Amniotic epithelial cell (primary cell): Measurements from ENCODE around the gene ITGB8.
"Not testable (repeated sequence)": the region's sequence is repeated elsewhere in the genome, so short reads cannot be mapped to it uniquely, and the experiment has no call there.

Source experiments
- DNase-seq: peaks from one replicate; pipeline ENCODE4 v3.0.0-alpha.2; 2010; ENCODE audit warnings: low read depth

Gene ITGB8

GRCh38 chr7:20383351-20383750, 52.7 kb downstream of the ITGB8 start:
- no peak for DNase-seq

GRCh38 chr7:20385126-20385525, 54.4 kb downstream of the ITGB8 start:
- DNase-seq = peak; percentile 13

- peak; percentile 30 for DNase-seq
These were observed 57.4 kb downstream of the ITGB8 start for GRCh38 chr7:20388084-20388483.

- DNase-seq = not testable (repeated sequence)
These were observed 58.5 kb downstream of the ITGB8 start for GRCh38 chr7:20389192-20389591.

GRCh38 chr7:20393021-20393610, 62.4 kb downstream of the ITGB8 start:
- DNase-seq = no peak

- DNase-seq = no peak
These were observed 62.9 kb downstream of the ITGB8 start for GRCh38 chr7:20393616-20394015.

- DNase-seq = no peak
These were observed 63.6 kb downstream of the ITGB8 start for GRCh38 chr7:20394284-20394683.

GRCh38 chr7:20395104-20395503, 64.4 kb downstream of the ITGB8 start:
- DNase-seq = peak; percentile 21

- DNase-seq = no peak
These were observed 64.8 kb downstream of the ITGB8 start for GRCh38 chr7:20395511-20395910.

- peak; percentile 11 for DNase-seq
These were observed 68.8 kb downstream of the ITGB8 start for GRCh38 chr7:20399521-20399920.

GRCh38 chr7:20401861-20402746, 71.4 kb downstream of the ITGB8 start:
- DNase-seq = no peak

- DNase-seq = peak; percentile 2
These were observed 72.1 kb downstream of the ITGB8 start for GRCh38 chr7:20402747-20403230.

- no peak for DNase-seq
These were observed 72.6 kb downstream of the ITGB8 start for GRCh38 chr7:20403331-20403730.

- DNase-seq = no peak
These were observed 73.6 kb downstream of the ITGB8 start for GRCh38 chr7:20404320-20404719.

- DNase-seq = peak; percentile 83
These were observed 77.1 kb downstream of the ITGB8 start for GRCh38 chr7:20407585-20408466.

- peak; percentile 72 for DNase-seq
These were observed 77.7 kb downstream of the ITGB8 start for GRCh38 chr7:20408467-20408826.

GRCh38 chr7:20409961-20410360, 79.3 kb downstream of the ITGB8 start:
- DNase-seq = no peak

GRCh38 chr7:20411372-20411771, 80.7 kb downstream of the ITGB8 start:
- no peak for DNase-seq

GRCh38 chr7:20412032-20412431, 81.3 kb downstream of the ITGB8 start:
- no peak for DNase-seq

- no peak for DNase-seq
These were observed 86.6 kb downstream of the ITGB8 start for GRCh38 chr7:20417260-20417659.

- no peak for DNase-seq
These were observed 87.1 kb downstream of the ITGB8 start for GRCh38 chr7:20417675-20418382.

GRCh38 chr7:20424500-20424899, 93.8 kb downstream of the ITGB8 start:
- DNase-seq = no peak
